Fibroblast of the aortic adventitia (primary cell): ENCODE measurements around the gene SLC11A2. TPM values are rescaled to one million over a fixed set of nuclear protein-coding genes. Genes with fewer than 3 reads are reported as not detected.
"Not testable (repeated sequence)": the region's sequence is repeated elsewhere in the genome, so short reads cannot be mapped to it uniquely, and the experiment has no call there.

Experiments used
- DNase-seq: peaks from one replicate; pipeline ENCODE4 v3.0.0-alpha.2; 2010; ENCODE audit warnings: low read depth
- H3K4me3 ChIP-seq: 2 replicates; pipeline ENCODE4 v1.5.1; 2011; ENCODE audit warnings: low read depth, mild to moderate bottlenecking, control low read depth, low read length, moderate library complexity
- CTCF ChIP-seq: IDR thresholded peaks from 2 replicates; pipeline ENCODE4 v1.5.1; 2011; ENCODE audit warnings: mild to moderate bottlenecking, low read length, control low read depth, inconsistent platforms; ENCODE audit not compliant: insufficient read depth
- total RNA-seq: library from RNA; depleted of rRNA; stranded (reverse); fragments of >200 nt; gene quantifications from 2 replicates; pipeline ENCODE4 v1.2.3, GENCODE V29; 2012; ENCODE audit warnings: low replicate concordance

SLC11A2 gene
- total RNA-seq, 1 donor: 50.7 TPM

DNA sequence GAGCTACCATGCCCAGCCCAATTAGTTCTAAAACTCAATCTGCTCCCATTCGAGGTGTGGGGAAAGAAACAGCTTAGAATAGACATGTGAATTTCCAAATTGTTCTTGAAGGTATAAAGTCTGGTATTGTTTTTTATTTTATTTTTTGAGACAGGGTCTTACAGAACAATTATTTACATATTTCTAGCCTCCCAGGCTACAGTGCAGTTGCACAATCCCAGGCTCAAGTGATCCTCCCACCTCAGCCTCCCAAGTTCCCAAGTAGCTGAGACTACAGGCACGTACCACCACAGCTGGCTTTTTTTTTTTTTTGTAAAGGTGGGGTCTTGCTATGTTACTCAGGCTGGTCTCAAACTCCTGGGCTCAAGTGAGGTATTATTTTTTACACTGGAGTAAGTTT is 6.3 kb downstream of the SLC11A2 start:
- DNase-seq: no peak
- TF ChIP-seq CTCF: no peak
- no peak overlapping the region for H3K4me3 ChIP-seq

DNA sequence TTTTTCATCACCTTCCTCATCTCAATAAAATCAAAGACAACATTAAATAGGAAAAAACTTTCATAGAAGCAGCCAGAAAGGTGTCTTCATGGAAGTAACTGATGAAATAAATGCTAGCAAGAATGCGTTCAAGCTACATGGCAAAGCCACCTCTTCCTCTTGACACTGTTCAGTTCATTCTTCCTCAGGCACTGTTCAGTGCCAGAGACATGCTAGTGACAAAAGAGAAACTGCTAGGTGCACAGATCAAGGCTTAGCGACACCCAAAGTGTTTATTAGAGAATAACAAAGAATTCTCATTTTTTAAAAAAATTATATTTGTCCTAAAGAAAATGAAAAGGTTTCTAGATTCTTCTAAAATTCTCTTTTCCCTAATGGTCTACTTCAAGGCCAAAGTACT is 7.2 kb downstream of the SLC11A2 start:
- DNase-seq: no peak
- no peak for TF ChIP-seq CTCF
- H3K4me3 ChIP-seq: no peak overlapping the region

GRCh38 chr12:51017452-51017851 is 8.7 kb downstream of the SLC11A2 start:
- no peak for TF ChIP-seq CTCF
- H3K4me3 ChIP-seq: no peak overlapping the region
- DNase-seq: no peak

- not testable (repeated sequence) for H3K4me3 ChIP-seq, DNase-seq
Observed at GRCh38 chr12:51014467-51014866, 11.7 kb downstream of the SLC11A2 start.

GRCh38 chr12:51013441-51013840 is 12.7 kb downstream of the SLC11A2 start:
- no peak for DNase-seq
- no peak for TF ChIP-seq CTCF
- no peak overlapping the region for H3K4me3 ChIP-seq

- H3K4me3 ChIP-seq: no peak overlapping the region
- TF ChIP-seq CTCF: no peak
- DNase-seq: peak; percentile 14
Observed at GRCh38 chr12:51012570-51013236, 13.5 kb downstream of the SLC11A2 start.

GRCh38 chr12:51011955-51012354 is 14.2 kb downstream of the SLC11A2 start:
- H3K4me3 ChIP-seq: no peak overlapping the region
- TF ChIP-seq CTCF: no peak
- no peak for DNase-seq
